GM18907 (cell line): ENCODE data around the gene ARPC2.

Source experiments
- ATAC-seq: cut with Tn5 transposase; IDR thresholded peaks from one replicate; pipeline ENCODE4 v1.9.1; 2021; ENCODE audit warnings: mild to moderate bottlenecking, moderate library complexity; ENCODE audit not compliant: unreplicated experiment

Gene ARPC2

GRCh38 chr2:218285604-218286003 is 68.6 kb downstream of the ARPC2 start:
- no peak for ATAC-seq

- peak; percentile 67 for ATAC-seq
Measured at GRCh38 chr2:218286570-218287459, 69.8 kb downstream of the ARPC2 start.

GRCh38 chr2:218289639-218290315 is 72.8 kb downstream of the ARPC2 start:
- no peak for ATAC-seq

- ATAC-seq, result peak; percentile 59
Measured at GRCh38 chr2:218290316-218291261, 73.6 kb downstream of the ARPC2 start.

GRCh38 chr2:218291318-218292047 is 74.5 kb downstream of the ARPC2 start:
- ATAC-seq, result no peak

- peak; percentile 63 for ATAC-seq
Measured at GRCh38 chr2:218292048-218293014, 75.3 kb downstream of the ARPC2 start, which contains the start of gene TMBIM1. Gene TMBIM1, minus strand, starts transcription at chr2:218292503. Its CDS starts 10,362 bp downstream, at chr2:218282141.

GRCh38 chr2:218293715-218294429 is 76.9 kb downstream of the ARPC2 start:
- ATAC-seq, result no peak

GRCh38 chr2:218294430-218295022 is 77.5 kb downstream of the ARPC2 start:
- ATAC-seq, result no peak

- no peak for ATAC-seq
Measured at GRCh38 chr2:218295029-218295428, 78.0 kb downstream of the ARPC2 start.

GRCh38 chr2:218296200-218296599 is 79.2 kb downstream of the ARPC2 start:
- no peak for ATAC-seq

- no peak for ATAC-seq
Measured at GRCh38 chr2:218296847-218297246, 79.9 kb downstream of the ARPC2 start.

- ATAC-seq, result no peak
Measured at GRCh38 chr2:218298314-218298875, 81.4 kb downstream of the ARPC2 start.

GRCh38 chr2:218300141-218300540 is 83.2 kb downstream of the ARPC2 start:
- no peak for ATAC-seq

- ATAC-seq, result peak; percentile 65
Measured at GRCh38 chr2:218301176-218301819, 84.3 kb downstream of the ARPC2 start.
